Prostate gland (tissue), 2 donors: ENCODE measurements around the gene NEDD4L. TPM values are rescaled to one million over a fixed set of nuclear protein-coding genes. Genes with fewer than 3 reads are reported as not detected.

Experiments
- DNase-seq: peaks from one replicate; pipeline ENCODE4 v3.0.0-alpha.2; 2019; ENCODE audit warnings: low spot score
- H3K27ac ChIP-seq, 2 donors: fragments of 200-600 bp; sonication (generic); 2 replicates each; pipeline ENCODE4 v1.5.1; 2017 to 2019
- H3K27me3 ChIP-seq: fragments of 200-600 bp; sonication (generic); replicated peaks from 2 replicates; pipeline ENCODE4 v1.5.1; 2019; ENCODE audit not compliant: insufficient read depth
- H3K36me3 ChIP-seq, 2 donors: fragments of 200-600 bp; sonication (generic); 1 replicate in 1 of 2; 2 replicates in 1 of 2; pipeline versions ENCODE4 v1.5.1 to v1.8.1; 2017 to 2019
- H3K4me1 ChIP-seq: fragments of 200-600 bp; sonication (generic); replicated peaks from 2 replicates; pipeline ENCODE4 v1.5.1; 2019
- H3K4me3 ChIP-seq, 2 donors: fragments of 200-600 bp; sonication (generic); 2 replicates each; pipeline ENCODE4 v1.5.1; 2017 to 2019
- H3K9me3 ChIP-seq: fragments of 200-600 bp; sonication (generic); 2 replicates; pipeline ENCODE4 v1.5.1; 2017
- POLR2A ChIP-seq: fragments of 450-650 bp; IDR thresholded peaks from one replicate; pipeline ENCODE4 v1.6.1; 2016; ENCODE audit warnings: antibody characterized with exemption, mild to moderate bottlenecking
- POLR2AphosphoS5 ChIP-seq: sonication (generic); formaldehyde crosslinking; IDR thresholded peaks from one replicate; pipeline ENCODE4 v1.6.1; 2017; ENCODE audit warnings: antibody characterized with exemption
- WGBS: methylation state at CpG from one replicate; pipeline ENCODE4 v1.1.5; 2018; 5-methylcytosine and 5-hydroxymethylcytosine counted together
- intact Hi-C: fragments of 100-400 bp; cut with DNase I; formaldehyde crosslinking; loops from one replicate; pipeline ENCODE4 v1.14.2; 2022
- total RNA-seq, 2 donors: library from RNA; depleted of rRNA; stranded (reverse); fragments of >200 nt; gene quantifications; one replicate each; pipeline ENCODE4 v1.1.0, GENCODE V29; 2016
- TF ChIP-seq, protein P1 (sequence below), 4 experiments: fragments of 200-600 bp in 2 of 4; fragments of 450-650 bp in 2 of 4; sonication (generic) in 2 of 4; IDR thresholded peaks; 1 replicate in 3 of 4; 2 replicates in 1 of 4; pipeline ENCODE4 v1.5.1; 2016 to 2019; ENCODE audit warnings: antibody characterized with exemption in 4 of 4, mild to moderate bottlenecking in 2 of 4, moderate library complexity in 2 of 4

NEDD4L gene
- total RNA-seq, 2 donors from 2014 or later: 280 to 420 TPM

DNA sequence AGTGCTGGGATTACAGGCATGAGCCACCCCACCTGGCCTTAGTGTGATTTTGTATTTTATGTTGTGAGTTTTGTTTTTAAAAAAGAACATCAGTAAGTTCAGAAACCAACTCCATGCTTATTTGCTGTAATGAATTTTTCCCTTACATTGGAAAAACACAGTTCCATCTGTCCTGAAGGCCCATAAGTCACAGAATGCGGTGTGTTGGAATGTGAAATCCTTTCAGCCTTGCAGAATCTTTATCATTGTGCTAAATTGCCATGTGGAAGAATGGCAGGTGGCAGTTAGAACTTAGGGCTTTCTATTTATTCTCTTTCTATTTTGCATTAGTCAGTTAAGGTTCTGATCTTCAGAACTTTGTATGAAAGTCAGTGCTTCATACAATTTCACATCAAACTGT lies 52.6 kb downstream of the NEDD4L start:
- H3K27ac ChIP-seq: no peak overlapping the region

GRCh38 chr18:58097121-58097906 lies 53.3 kb downstream of the NEDD4L start:
- intact Hi-C loops: no loop called here
- no peak for DNase-seq
- no peaks in the 10 kb centered on the region for H3K27me3 ChIP-seq
- TF ChIP-seq, protein P1, sequence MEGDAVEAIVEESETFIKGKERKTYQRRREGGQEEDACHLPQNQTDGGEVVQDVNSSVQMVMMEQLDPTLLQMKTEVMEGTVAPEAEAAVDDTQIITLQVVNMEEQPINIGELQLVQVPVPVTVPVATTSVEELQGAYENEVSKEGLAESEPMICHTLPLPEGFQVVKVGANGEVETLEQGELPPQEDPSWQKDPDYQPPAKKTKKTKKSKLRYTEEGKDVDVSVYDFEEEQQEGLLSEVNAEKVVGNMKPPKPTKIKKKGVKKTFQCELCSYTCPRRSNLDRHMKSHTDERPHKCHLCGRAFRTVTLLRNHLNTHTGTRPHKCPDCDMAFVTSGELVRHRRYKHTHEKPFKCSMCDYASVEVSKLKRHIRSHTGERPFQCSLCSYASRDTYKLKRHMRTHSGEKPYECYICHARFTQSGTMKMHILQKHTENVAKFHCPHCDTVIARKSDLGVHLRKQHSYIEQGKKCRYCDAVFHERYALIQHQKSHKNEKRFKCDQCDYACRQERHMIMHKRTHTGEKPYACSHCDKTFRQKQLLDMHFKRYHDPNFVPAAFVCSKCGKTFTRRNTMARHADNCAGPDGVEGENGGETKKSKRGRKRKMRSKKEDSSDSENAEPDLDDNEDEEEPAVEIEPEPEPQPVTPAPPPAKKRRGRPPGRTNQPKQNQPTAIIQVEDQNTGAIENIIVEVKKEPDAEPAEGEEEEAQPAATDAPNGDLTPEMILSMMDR (IDR thresholded peaks at IDR 0.05): no peak
- no peak for TF ChIP-seq POLR2A
- TF ChIP-seq POLR2AphosphoS5: peak; percentile 6
- no peaks in the 10 kb centered on the region for H3K4me1 ChIP-seq
- H3K9me3 ChIP-seq: no peaks in the 10 kb centered on the region
- no peak overlapping the region for H3K27ac ChIP-seq
- WGBS: 51% methylated on average over 8 of the region's 8 CpGs
- H3K36me3 ChIP-seq: no peaks in the 10 kb centered on the region
- no peak overlapping the region for H3K4me3 ChIP-seq

More for the DNA sequence above, 52.6 kb downstream of the NEDD4L start:
- no peaks in the 10 kb centered on the region for H3K4me1 ChIP-seq
- 89% methylated on average over 1 of the region's 1 CpG for WGBS
- no peaks in the 10 kb centered on the region for H3K27me3 ChIP-seq
- TF ChIP-seq POLR2A: no peak
- no peak for TF ChIP-seq POLR2AphosphoS5
- no peak for DNase-seq
- H3K4me3 ChIP-seq: no peak overlapping the region
- H3K9me3 ChIP-seq: no peaks in the 10 kb centered on the region
- no peaks in the 10 kb centered on the region for H3K36me3 ChIP-seq
- intact Hi-C loops: no loop called here

DNA sequence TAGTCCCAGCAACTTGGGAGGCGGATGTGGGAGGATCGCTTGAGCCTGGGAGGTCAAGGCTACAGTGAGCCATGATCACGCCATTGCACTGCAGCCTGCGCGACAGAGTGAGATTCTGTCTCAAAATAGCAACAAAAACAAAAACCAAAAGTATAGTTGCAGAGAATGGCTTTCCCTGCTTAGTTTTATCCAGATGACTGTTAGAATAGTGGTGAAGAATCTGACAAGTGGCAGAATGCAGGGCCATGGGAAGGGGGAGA lies 53.8 kb downstream of the NEDD4L start:
- TF ChIP-seq POLR2A: no peak
- TF ChIP-seq POLR2AphosphoS5: no peak
- TF ChIP-seq, protein P1 (IDR thresholded peaks at IDR 0.05): no peak
- Histone ChIP-seq H3K36me3 (no peaks in the 10 kb centered on the region), H3K27ac (no peak overlapping the region), H3K4me3 (no peak overlapping the region), H3K9me3 (no peaks in the 10 kb centered on the region), H3K4me1 (no peaks in the 10 kb centered on the region), H3K27me3 (no peaks in the 10 kb centered on the region)
- WGBS: 94% methylated on average over 5 of the region's 5 CpGs
- intact Hi-C loops: no loop called here
- DNase-seq: no peak

DNA sequence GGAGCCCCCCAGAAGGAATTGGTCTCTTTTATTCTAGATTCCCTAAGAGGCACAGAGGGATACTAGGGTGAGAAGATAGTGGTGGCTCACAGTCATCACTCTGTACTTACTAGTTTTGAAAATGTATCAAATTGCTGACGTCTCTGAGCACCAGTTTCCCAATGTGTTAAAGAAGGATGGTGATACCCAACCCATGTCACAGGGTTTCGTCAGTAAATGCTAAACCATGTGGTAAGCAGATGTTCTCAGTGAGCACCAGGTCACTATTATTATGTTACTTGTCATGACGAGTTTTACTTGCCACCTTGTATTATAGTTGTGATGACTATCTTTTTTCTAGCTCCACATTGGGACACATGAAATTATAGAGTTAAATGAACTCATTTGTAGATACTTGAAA lies 54.7 kb downstream of the NEDD4L start:
- no peak overlapping the region for H3K27ac ChIP-seq
- intact Hi-C loops: no loop called here
- no peak overlapping the region for H3K4me3 ChIP-seq
- TF ChIP-seq POLR2A: no peak
- TF ChIP-seq POLR2AphosphoS5: no peak
- TF ChIP-seq, protein P1 (IDR thresholded peaks at IDR 0.05): no peak
- DNase-seq: no peak
- no peaks in the 10 kb centered on the region for H3K27me3 ChIP-seq
- no peaks in the 10 kb centered on the region for H3K36me3 ChIP-seq
- no peaks in the 10 kb centered on the region for H3K9me3 ChIP-seq
- no peaks in the 10 kb centered on the region for H3K4me1 ChIP-seq
- WGBS: 87% methylated on average over 3 of the region's 3 CpGs

- Histone ChIP-seq H3K27ac (peak overlapping the region in 1 of 2 donors; percentile 3), H3K27me3 (no peaks in the 10 kb centered on the region), H3K4me1 (no peaks in the 10 kb centered on the region), H3K4me3 (no peak overlapping the region), H3K36me3 (no peaks in the 10 kb centered on the region), H3K9me3 (no peaks in the 10 kb centered on the region)
- WGBS: 43% methylated on average over 3 of the region's 3 CpGs
- TF ChIP-seq POLR2A (no peak), POLR2AphosphoS5 (no peak)
- TF ChIP-seq, protein P1 (IDR thresholded peaks at IDR 0.05): no peak
- DNase-seq: no peak
- intact Hi-C loops: no loop called here
Measured at GRCh38 chr18:58100154-58100553, 56.1 kb downstream of the NEDD4L start.
